Epithelial cell of prostate (primary cell): ENCODE data around the gene FAM240A.

Experiments used
- DNase-seq: peaks from one replicate; pipeline ENCODE4 v3.0.0-alpha.2; 2011; ENCODE audit warnings: low read depth, low spot score
- H3K27ac ChIP-seq: fragments of 450-650 bp; 2 replicates; pipeline ENCODE4 v1.5.1; 2017; ENCODE audit warnings: mild to moderate bottlenecking

The FAM240A gene

DNA sequence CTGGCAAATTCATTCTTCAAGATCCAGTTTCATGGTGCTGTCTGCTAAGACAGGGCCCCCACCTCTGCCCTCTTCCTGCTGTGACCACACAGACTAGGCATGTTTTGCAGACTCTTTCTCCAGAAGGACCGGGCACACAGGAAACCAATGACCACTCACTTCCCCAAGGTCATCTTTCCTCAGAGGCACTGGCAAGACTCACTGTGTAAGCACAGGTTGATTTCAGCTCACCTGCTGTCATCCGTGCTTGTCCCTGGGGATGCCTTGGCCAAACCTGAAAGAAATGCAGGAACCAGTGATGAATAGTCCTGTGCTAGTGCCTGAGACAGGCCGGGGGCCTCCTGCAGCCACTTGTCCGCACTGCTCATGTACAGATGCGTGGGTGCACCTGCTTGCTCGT, 47.7 kb downstream of the FAM240A start:
- no peak overlapping the region for H3K27ac ChIP-seq
- no peak for DNase-seq

DNA sequence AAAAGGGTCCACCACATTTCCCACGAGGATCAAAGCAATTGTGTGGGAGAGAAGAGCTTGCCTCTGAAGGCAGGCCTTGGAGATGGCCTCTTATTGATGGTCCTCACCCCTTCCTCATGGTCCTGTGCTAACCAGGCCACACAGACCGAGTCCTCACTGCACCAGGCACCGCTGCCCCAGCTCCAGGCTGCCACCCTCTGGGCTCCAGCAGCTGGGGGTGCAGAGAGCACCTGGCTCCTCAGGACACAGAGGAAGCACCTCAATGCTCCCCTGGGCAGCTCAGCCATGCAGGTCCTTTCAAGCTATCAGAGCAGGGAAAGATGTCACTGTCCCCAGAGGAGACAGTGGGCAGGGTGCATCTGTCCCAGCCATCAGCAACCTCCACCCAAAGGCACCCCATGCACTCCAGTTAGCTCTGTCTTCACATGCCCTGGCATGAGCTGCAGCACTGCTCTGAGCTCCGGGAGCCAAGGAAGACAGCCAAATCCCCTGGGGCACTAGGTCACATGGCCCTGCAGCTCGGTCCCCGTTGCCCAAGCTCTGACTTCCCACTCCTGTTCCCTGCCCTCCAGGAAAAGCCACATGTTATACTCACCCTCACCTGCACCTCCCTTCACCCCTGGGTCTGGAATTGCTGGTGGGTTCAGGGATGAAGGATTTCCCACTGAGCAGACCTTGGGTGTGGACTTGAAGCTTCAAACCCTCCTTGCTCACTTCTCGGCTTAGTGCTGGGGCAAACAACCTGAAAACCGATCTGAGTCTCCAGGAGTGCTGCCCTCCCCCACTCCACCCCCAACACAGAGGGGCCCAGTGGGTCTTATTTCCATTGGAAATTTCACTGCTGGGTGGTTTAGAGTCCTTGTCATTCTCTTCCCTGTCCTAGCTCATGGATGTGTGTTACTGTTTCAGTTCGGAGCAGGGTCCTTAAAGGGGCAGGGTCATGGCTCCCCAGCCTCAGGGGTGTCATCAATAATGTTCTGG, 48.5 kb downstream of the FAM240A start:
- no peak for DNase-seq
- H3K27ac ChIP-seq: no peak overlapping the region

DNA sequence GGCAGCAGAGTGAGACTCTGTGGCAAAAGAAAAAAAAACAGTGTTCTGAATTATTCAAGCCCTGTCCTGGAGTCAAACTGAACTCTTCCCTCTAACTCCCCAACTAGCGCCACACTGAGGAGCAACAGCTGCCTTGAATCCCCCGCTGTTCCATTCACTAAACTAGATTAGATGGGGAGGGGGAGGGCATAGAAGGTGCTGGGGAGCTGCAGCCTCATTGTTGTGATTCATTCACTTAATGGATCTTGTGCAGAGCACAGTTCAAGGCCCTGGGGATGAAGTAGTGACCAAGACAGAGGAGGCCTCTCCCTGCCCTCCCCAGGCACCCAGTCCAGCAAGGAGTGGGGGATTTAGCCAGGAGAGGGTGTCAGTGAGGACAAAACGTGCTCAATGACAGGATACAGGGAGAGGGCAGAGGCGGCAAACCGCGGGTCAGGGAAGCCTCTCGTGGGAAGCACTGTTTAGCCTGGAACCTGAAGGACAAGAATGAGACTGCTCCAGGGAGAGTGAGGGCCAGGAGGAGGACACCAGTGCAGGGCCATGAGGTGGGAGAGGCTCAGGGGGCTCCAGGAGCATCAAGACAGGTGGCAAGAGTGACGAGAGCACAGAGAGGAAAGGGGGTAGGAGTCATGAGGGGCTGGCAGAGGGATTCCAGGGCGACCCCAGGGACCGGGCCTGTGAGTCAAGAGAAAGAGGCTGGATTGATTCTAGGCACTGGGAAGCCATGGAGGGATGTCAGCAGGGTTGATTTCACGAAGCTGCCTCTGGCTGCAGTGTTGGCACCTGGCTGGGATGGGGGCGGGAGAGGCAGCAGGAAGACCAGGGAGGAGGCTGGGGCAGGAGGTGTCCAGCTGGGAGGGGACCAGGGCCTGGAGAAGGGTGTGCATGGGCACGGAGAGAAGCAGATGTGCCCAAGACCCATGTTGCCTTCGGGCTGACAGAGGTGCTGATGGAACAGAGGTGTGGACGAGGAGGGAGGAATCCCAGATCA, 49.7 kb downstream of the FAM240A start:
- no peak for DNase-seq
- H3K27ac ChIP-seq: no peak overlapping the region

DNA sequence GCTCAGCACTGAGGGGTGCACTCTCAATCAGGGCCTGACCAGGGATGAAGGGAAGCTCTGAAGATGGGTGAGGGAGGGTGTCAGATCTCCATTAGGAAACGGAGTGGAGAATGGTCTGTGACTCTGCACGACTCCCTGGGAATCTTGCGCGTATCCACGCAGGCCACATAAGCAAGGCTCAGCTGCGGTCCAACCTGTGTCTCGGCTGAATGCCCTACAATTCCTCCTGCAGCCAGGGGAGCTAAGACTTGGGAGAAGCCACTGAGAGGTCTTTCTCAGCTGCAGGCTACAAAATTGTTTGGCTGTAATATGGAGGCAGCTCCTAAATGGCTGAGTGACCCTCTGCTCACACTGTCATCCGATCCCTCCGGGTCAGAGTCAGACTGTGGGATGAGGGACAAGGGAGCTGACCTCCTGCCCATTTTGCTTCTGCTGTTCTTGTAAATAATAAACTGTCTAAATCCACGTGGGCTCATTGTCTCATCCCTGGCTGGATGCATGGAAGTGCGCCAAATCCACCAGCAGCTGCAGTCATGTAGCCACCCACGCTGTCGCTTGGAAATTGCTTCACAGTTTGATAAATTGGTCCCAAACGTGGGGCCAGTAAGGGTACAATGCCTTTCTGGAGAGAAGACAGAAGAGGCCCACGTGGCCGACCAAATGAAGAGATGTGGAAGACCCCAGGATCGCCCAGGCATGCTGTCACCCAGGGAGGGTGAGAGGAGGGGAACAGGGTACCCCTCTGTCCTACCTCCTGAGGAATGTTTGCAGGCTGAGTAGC, 50.6 kb downstream of the FAM240A start:
- no peak for DNase-seq
- no peak overlapping the region for H3K27ac ChIP-seq

DNA sequence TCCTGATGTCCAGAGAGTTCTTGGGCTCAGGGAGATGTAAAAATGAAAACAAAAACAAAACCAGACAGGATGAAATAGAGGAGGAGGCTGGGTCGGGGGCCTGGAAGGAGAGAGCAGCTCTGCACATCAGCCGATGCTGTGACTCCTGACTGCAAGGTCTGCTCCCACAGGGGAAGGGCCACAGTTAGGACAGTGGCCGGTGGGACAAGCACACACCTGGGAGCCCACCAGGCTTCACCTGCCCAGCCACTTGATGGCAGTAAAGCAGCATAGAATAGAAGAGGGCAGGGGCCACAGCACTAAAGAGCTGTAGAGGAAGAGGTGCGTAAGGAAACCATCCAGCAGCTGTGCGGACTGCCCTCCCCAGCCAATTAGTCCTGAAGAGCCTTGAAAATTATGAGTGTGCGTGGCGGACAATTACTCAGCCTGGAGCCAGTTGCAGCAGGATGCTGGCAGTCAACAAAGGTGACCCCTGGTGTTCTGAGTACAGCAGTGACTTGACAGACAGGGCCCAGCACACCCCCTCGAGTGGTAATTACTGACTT, 51.3 kb downstream of the FAM240A start:
- no peak overlapping the region for H3K27ac ChIP-seq
- no peak for DNase-seq

DNA sequence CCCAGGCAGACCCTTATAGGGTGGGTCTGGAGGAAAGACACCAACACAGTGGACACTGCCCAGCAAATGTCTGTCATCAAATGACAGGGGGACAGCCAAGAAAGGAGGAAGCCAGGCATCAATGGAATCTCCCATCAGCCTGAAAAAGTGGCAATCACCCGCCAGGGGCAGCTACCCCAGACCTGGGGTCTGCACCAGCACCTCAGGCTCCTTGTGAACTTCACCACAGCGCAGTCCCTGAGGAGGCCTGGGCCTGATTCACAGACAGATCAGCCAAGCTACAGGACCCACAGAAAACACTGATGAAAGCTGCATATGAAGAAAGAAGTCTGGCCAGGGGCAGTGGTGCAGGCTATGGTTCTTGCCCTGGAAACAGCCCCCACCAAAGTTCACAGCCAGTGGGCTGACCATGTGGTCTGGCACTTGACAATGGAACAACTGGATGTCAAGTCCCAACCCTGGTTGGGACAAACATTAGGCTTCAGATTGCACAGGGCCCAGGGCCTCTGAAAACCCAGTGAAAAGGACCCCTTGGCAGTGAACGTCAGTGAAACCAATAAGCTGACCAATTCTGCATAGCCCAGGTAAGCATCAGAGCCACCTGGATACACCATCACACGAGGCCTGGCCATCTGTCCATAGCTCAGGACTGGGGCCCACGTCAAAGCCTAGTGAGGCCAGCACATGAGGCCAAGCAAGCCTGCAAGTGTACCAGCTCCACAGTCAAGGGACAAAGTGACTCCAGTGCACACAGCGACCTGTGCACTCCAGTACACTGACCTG, 52.1 kb downstream of the FAM240A start:
- DNase-seq: no peak
- H3K27ac ChIP-seq: no peak overlapping the region

DNA sequence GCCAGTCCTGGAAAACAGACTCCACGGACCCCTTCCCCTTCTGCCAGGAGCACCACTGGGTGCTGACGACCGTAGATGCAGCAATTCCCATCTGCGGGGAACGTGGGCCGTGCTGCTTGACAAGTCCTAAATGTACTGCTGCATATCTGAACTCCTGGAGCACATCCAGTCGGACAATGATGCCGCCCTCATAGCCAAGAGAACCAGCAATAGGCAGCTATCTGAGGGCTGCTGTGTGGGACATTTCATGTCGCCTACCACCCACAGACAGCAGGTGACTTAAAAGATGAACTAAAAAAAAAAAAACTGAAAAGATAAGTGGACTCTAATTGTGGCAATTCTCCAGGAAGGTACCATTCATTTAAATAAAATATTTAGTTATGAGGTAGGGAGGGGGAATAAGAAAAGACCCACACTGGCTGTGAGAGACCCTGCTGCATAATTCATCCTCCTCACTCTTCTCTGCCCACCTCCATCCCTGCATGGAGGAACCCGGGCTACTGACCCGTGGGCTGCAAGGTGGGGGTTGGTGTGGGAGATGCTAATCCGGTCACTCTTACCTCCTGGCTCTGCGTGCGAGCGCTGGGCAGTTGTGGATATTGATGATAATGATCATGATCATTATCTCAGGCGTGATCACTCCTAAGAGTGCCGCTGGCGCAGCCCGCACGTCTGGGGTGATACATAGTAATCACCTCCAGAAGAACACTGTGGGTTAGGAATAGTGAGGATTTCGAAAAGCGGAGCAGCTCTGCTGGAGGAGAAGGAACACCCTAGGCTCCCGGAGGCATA, 52.8 kb downstream of the FAM240A start:
- H3K27ac ChIP-seq: no peak overlapping the region
- no peak for DNase-seq

DNA sequence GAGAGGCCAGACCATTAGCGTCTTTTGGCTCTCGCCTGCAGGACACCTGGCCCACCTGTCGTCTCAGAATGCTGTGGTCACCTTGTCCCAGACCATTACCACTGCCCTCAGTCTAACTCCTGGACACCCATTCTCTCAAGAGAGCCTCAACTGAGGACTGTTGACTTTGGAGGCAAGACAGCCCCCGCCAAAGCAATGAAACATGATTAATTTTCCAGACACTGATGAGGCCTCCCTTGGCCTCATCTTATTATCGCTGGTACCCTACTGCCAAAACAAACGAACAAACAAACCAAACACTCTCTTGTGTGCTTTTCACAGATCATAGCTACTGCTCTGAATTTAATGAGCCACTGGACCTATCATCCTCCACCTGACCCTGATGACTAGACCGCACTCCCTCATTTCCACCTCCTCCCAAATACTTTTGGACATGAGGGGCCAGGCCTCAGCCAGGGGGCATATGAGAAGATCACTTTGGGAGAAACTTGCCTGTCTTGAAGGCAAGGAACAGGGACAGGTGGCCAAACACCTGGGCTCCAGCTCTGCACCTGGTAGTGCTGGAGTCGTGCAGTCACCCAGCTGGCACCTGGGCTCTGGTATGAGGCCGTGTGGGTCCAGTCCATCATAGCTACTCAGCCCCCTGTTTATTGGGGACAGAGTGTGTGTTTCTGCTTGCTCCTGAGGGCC, 53.6 kb downstream of the FAM240A start:
- no peak for DNase-seq
- no peak overlapping the region for H3K27ac ChIP-seq

DNA sequence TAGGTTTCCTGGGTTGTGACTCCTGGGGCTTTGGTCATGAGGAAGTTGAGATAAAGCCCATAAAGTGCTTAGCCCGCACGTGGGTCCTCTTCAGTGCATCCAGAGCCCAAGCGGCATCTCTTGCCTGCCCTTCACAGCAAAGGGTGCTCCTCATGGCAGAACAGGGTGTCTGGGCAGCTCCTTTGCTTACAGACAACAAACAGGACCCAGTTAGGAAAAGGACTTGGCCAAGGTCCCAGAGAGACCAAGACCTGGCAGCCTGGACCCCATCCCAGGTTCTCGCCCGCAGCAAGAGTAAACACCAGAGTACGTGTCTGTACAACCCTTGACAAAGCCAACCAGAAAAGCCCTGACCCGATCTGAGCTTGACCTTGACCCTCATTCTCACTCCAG, 54.1 kb downstream of the FAM240A start:
- H3K27ac ChIP-seq: no peak overlapping the region
- DNase-seq: no peak

DNA sequence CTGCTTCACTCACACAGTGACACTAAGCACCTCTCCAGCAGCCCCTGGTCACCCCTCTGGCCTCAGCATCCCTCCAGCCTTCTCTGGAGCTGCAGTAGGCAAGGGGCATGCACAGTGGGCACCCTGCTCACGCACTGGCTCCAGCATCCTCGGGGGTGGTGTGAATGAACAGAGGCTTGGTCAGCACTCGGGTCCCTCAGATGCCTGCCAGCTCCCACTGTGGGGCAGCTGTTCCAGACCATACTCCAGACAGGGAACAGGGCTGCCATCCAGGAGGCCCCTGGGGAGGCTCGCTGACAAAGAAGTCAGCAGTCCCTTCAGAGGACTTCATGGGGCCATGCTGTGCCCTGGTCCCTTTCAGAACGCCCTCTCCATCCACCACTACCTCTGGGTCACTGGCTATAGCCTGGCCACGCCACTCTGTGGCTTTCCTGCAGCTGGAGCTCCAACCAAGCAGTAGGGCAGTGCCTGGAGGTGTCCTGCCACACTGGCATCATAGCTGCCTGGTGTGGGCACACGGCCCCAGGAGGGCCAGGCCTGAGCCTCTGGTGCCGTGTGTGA, 54.8 kb downstream of the FAM240A start:
- no peak overlapping the region for H3K27ac ChIP-seq
- no peak for DNase-seq

DNA sequence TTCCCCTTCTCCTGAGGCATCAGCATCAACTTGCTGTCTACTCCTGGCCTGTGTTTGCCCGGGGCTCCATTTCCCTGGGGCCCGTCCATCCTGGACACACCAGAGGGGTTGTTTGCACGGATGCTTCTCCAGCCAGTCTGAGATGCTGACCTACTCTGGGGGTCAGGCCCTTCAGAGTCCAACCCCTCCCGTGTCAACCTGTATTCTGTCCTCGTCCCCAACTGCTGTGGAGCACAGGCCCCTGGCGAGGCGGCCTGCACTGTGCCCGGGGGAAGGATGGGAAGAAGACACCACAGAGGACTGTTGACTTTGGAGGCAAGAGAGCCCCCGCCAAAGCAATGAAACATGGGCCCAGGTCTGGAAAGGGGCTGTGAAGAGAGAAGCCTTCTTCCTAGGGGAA, 55.3 kb downstream of the FAM240A start:
- DNase-seq: no peak
- H3K27ac ChIP-seq: no peak overlapping the region

DNA sequence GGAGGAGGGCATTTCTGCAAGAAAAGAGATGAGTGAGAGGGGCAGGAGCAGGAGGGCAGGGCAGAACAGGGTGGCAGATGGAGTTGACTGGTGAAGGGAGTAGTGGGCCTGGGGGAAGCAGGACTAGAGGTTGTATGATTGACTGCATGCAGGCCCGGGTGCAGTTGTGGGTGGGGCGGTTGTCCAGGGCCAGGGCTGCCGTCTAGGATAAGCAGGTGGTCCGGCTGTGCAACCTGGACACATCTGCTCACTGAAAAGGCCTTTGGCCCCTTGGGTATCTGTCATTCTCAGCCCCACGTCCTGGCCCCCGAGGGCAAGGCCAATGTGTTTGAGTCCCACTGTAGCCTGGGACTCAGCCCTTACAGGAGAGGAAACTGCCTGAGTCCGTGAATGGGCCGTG, 55.8 kb downstream of the FAM240A start:
- DNase-seq: no peak

DNA sequence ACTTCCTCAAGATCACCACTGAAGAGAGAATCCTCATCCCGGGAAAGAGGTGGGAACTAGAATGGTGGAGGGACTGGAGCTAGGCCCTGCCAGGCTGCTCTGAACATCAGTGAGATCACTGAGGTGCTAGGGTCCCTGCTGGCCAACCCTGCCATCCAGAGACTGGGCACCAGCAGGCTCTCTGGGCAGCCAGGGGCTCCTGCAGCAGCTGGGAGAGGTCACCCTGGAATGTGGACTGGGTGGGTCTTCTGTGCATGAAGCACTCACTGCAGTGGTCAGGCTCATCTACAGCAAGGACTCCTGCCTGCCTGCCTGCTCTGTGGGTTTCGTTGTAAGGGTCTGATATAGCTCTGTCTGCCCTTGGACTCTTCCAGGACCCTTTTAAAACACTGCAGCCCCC, 56.3 kb downstream of the FAM240A start:
- H3K27ac ChIP-seq: peak overlapping the region; percentile 29
- DNase-seq: no peak

More for the DNA sequence above, 55.8 kb downstream of the FAM240A start:
- peak overlapping the region; percentile 29 for H3K27ac ChIP-seq

DNA sequence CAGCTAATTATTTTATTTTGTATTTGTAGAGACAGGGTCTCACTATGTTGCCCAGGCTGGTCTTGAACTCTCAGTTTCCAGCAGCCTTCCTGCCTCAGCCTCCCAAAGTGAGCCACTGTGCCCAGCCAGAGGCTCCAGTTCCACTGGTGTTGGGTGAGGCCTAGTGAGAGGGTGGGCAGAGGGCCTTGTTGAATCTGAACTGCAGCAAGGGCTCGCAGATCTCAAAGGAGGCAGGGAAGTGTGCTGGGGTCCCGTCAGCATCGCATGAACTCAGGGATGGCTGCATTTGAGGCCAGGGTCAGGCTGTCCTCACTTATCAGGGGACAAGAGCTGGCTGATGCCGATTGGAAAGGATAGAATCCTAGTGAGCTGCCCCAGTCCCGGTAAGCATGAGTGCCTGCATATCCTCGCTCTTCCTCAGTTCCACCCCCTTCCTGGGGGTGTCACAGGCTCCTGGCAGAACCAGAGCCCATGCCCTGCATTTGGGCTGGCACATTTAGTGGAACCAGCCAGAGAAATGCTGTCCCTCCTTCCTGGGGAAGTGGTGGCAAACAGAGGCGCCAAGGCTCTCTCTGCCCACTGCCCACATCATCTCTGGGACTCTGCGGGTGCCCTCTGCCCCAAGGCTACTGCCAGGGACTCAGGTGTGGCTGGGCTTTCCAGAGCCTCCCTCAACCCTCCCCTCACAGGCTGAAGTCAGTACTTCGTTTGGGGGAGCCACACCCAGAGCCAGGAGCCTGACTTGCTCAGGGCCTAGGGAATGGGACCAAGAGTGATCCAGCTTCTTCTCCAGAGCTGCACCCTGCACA, 57.1 kb downstream of the FAM240A start:
- no peak for DNase-seq
- peak overlapping the region; percentile 3 for H3K27ac ChIP-seq

DNA sequence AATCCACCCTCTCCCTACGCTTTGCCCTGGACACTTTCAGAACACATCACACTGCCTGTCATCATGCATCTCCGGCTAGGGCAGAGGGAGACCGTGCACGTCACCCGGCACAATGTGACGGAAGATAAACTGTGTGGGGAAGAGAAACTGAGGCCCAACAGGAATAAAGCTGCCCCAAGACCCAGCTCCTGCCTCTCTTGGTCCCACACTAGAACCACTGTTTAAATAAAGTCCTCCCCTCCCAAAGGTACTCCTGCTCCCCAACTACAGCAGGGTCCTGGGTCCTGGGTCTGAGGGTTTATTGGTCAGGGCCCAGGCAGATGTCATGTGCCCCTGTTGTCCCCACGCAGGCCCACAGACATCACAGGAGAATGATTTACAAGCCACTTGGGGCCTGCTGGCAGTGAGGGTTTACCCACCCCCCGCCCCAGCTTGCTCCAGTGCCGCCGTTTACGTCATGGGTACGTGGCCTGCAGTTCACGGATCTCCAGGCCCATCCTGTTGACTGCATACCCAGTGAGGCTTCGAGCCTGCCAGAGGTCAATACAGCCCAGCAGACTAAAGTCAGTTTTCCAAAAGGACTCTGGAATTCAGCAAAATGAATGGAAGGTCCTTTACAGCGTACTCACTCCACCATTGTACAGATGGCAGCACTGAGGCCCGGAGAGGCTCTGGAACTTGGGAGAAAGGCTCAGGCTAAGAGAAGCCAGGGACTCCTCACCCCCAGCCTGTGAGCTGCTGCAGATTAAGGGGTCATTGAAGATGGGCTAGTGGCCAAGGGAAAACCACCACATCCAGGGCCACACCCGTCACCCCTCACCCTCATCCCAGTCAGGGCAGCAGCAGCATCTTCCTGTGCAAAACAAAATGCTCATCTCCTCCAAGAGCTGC, 57.9 kb downstream of the FAM240A start:
- no peak overlapping the region for H3K27ac ChIP-seq
- no peak for DNase-seq
